CD14-positive monocyte (primary cell): ENCODE measurements around the gene CSRP3. TPM values are rescaled to one million over a fixed set of nuclear protein-coding genes. Genes with fewer than 3 reads are reported as not detected.

Experiments
- DNase-seq, 3 donors: peaks; one replicate each; pipeline ENCODE4 v3.0.0-alpha.2; 2011 to 2022
- H2AFZ ChIP-seq: 2 replicates; pipeline ENCODE4 v1.6.0; 2012; ENCODE audit warnings: mild to moderate bottlenecking, low read depth, low read length, inconsistent platforms; ENCODE audit not compliant: insufficient read depth, poor library complexity, severe bottlenecking
- H3K27ac ChIP-seq, 2 donors: 1 replicate in 1 of 2; 2 replicates in 1 of 2; pipeline ENCODE4 v1.5.1; 2012 to 2013; ENCODE audit warnings: low read length in 2 of 2, control low read depth in 1 of 2, inconsistent platforms in 1 of 2, low read depth in 1 of 2, mild to moderate bottlenecking in 1 of 2
- H3K27me3 ChIP-seq, 2 donors: one replicate each; pipeline versions ENCODE4 v1.6.0 to v1.6.1; 2011 to 2013; ENCODE audit warnings: low read length in 2 of 2; ENCODE audit not compliant: control insufficient read depth in 2 of 2, insufficient read depth in 2 of 2
- H3K36me3 ChIP-seq, 2 donors: replicated peaks in 1 of 2; 1 replicate in 1 of 2; 2 replicates in 1 of 2; pipeline versions ENCODE4 v1.5.1 to v1.6.1; 2012 to 2013; ENCODE audit warnings: low read length in 2 of 2, control low read depth in 1 of 2, inconsistent platforms in 1 of 2, mild to moderate bottlenecking in 1 of 2; ENCODE audit not compliant: insufficient read depth in 2 of 2, control insufficient read depth in 1 of 2
- H3K4me1 ChIP-seq, 2 donors: 1 replicate in 1 of 2; 2 replicates in 1 of 2; pipeline versions ENCODE4 v1.5.1 to v1.6.1; 2012 to 2013; ENCODE audit warnings: low read length in 2 of 2, control low read depth in 1 of 2, inconsistent platforms in 1 of 2, mild to moderate bottlenecking in 1 of 2, moderate library complexity in 1 of 2; ENCODE audit not compliant: insufficient read depth in 2 of 2, control insufficient read depth in 1 of 2
- H3K4me2 ChIP-seq: replicated peaks from 2 replicates; pipeline ENCODE3; 2012; ENCODE audit warnings: low read length, moderate library complexity, mild to moderate bottlenecking; ENCODE audit not compliant: poor library complexity, severe bottlenecking; ENCODE audit errors: extremely low read depth
- H3K4me3 ChIP-seq, 3 experiments: fragments of 200-600 bp in 1 of 3; sonication (generic) in 1 of 3; replicated peaks in 1 of 3; 1 replicate in 2 of 3; 2 replicates in 1 of 3; pipeline ENCODE4 v1.5.1; 2011 to 2013; ENCODE audit warnings: low read length in 3 of 3, mild to moderate bottlenecking in 3 of 3, control low read depth in 2 of 3, low read depth in 2 of 3, inconsistent platforms in 1 of 3, moderate library complexity in 1 of 3
- H3K79me2 ChIP-seq: 2 replicates; pipeline ENCODE4 v1.6.0; 2012; ENCODE audit warnings: mild to moderate bottlenecking, control low read depth, inconsistent platforms, low read length, moderate library complexity; ENCODE audit not compliant: insufficient read depth
- H3K9ac ChIP-seq: 2 replicates; pipeline ENCODE4 v1.6.0; 2017; ENCODE audit warnings: low read length, mild to moderate bottlenecking; ENCODE audit not compliant: insufficient read depth, poor library complexity, severe bottlenecking
- H3K9me3 ChIP-seq, 2 donors: replicated peaks in 1 of 2; 1 replicate in 1 of 2; 2 replicates in 1 of 2; pipeline versions ENCODE4 v1.5.1 to v1.6.1; 2012 to 2013; ENCODE audit warnings: low read length in 2 of 2, control low read depth in 1 of 2; ENCODE audit not compliant: control insufficient read depth in 1 of 2, insufficient read depth in 1 of 2
- H4K20me1 ChIP-seq: 2 replicates; pipeline ENCODE4 v1.6.0; 2012; ENCODE audit warnings: mild to moderate bottlenecking, low read length, control low read depth, moderate library complexity; ENCODE audit not compliant: insufficient read depth
- H3K27ac Mint-ChIP-seq, 7 donors: one replicate each; pipeline ENCODE4 v1.8.0; 2020; ENCODE audit warnings: mild to moderate bottlenecking in 7 of 7, mixed read lengths in 7 of 7, moderate library complexity in 6 of 7, inconsistent platforms in 2 of 7
- H3K27me3 Mint-ChIP-seq, 3 donors: one replicate each; pipeline ENCODE4 v1.8.0; 2021 to 2022; ENCODE audit warnings: low read depth in 3 of 3, mild to moderate bottlenecking in 3 of 3, mixed read lengths in 3 of 3, moderate library complexity in 3 of 3, inconsistent platforms in 1 of 3
- H3K36me3 Mint-ChIP-seq, 2 donors: one replicate each; pipeline ENCODE4 v1.8.0; 2020; ENCODE audit warnings: mixed read lengths in 2 of 2, inconsistent platforms in 1 of 2, mild to moderate bottlenecking in 1 of 2
- H3K4me1 Mint-ChIP-seq: one replicate; pipeline ENCODE4 v1.8.0; 2020; ENCODE audit warnings: mild to moderate bottlenecking, mixed read lengths
- H3K4me3 Mint-ChIP-seq, 2 donors: one replicate each; pipeline ENCODE4 v1.8.0; 2020; ENCODE audit warnings: mild to moderate bottlenecking in 2 of 2, mixed read lengths in 2 of 2, moderate library complexity in 1 of 2
- H3K9me3 Mint-ChIP-seq, 7 donors: one replicate each; pipeline ENCODE4 v1.8.0; 2020 to 2022; ENCODE audit warnings: mixed read lengths in 7 of 7, mild to moderate bottlenecking in 6 of 7, moderate library complexity in 6 of 7, inconsistent platforms in 2 of 7
- WGBS: methylation state at CpG from one replicate; pipeline ENCODE4 v1.1.5; 2013; ENCODE audit warnings: missing lambda C conversion rate; ENCODE audit not compliant: insufficient coverage; 5-methylcytosine and 5-hydroxymethylcytosine counted together
- intact Hi-C, 2 donors: fragments of 100-400 bp; cut with micrococcal nuclease; formaldehyde crosslinking; loops; one replicate each; pipeline versions ENCODE4 v1.15.0 to v1.15.1; 2023
- polyA plus RNA-seq, 3 donors: library from polyadenylated mRNA; depleted of rRNA in 1 of 3; unstranded in 2 of 3; stranded (reverse) in 1 of 3; fragments of 300-500 nt in 2 of 3; fragments of >200 nt in 1 of 3; fragmentation: Illumina TruSeq in 2 of 3; gene quantifications; 1 replicate in 2 of 3; 2 replicates in 1 of 3; pipeline ENCODE4 v1.2.3, GENCODE V29; 2012 to 2021
- TF ChIP-seq, protein P1 (sequence below): fragments of 200-600 bp; IDR thresholded peaks from one replicate; pipeline ENCODE4 v1.8.0; 2022; ENCODE audit warnings: antibody characterized with exemption, mild to moderate bottlenecking

Gene CSRP3
- polyA plus RNA-seq, 3 donors = not detected

DNA sequence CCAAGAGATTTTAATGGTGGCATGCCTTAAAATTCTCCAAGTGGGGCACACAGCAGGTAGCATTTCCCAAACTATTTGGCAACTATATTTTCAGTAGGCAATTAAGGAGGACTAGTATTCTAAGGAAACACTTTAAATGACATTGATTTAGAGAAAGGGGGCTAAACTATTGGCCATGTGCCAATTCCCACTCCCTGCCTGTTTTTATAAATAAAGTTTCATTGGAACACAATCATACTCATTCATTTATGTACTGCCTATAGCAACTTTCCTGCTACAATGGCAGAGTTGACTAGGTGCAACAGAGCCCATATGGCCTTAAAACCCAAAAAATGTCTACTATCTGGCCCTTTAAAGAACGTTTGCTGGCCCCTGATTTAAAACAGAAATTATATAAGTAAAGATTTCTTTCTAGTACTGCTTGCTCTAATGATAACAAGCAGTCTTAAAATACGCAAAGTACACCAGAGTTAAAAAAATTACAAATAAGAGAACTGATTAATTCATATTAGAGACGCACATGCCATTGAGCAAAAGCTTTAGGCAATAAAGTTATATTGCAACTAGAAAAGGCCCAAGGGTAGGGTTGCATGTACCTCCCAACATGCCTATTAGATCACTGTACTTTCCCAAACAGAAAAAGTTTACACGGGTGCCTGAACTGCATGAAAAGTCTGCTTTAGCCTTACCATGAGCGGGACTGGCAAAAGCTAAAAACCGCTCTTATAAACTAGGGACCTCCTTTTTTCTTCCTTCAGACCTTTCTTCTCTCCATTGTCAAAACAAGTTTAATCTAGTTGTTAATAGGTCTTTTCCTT is 24.8 kb upstream of the CSRP3 start:
- TF ChIP-seq, protein P1, sequence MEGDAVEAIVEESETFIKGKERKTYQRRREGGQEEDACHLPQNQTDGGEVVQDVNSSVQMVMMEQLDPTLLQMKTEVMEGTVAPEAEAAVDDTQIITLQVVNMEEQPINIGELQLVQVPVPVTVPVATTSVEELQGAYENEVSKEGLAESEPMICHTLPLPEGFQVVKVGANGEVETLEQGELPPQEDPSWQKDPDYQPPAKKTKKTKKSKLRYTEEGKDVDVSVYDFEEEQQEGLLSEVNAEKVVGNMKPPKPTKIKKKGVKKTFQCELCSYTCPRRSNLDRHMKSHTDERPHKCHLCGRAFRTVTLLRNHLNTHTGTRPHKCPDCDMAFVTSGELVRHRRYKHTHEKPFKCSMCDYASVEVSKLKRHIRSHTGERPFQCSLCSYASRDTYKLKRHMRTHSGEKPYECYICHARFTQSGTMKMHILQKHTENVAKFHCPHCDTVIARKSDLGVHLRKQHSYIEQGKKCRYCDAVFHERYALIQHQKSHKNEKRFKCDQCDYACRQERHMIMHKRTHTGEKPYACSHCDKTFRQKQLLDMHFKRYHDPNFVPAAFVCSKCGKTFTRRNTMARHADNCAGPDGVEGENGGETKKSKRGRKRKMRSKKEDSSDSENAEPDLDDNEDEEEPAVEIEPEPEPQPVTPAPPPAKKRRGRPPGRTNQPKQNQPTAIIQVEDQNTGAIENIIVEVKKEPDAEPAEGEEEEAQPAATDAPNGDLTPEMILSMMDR = no peak
- no peak overlapping the region for H3K9ac ChIP-seq
- no peak overlapping the region for H3K27ac ChIP-seq
- H3K4me1 Mint-ChIP-seq = no peaks in the 10 kb centered on the region
- no CpG with 5 or more reads among the region's 6 CpGs for WGBS
- peaks cover 57 to 85% of the 10 kb centered on the region in 2 donors for H3K36me3 ChIP-seq
- peaks cover 51 to 77% of the 10 kb centered on the region in 2 donors for H3K36me3 Mint-ChIP-seq
- H3K4me3 Mint-ChIP-seq = no peak overlapping the region
- no peaks in the 10 kb centered on the region for H3K4me1 ChIP-seq
- no peak overlapping the region for H3K4me2 ChIP-seq
- no peak for DNase-seq
- H4K20me1 ChIP-seq = no peaks in the 10 kb centered on the region
- intact Hi-C loops = no loop called here
- no peaks in the 10 kb centered on the region for H3K9me3 ChIP-seq
- H3K9me3 Mint-ChIP-seq = peaks cover 0 to 5% (median 1%) of the 10 kb centered on the region in 7 donors
- no peaks in the 10 kb centered on the region for H3K27me3 ChIP-seq
- H3K27ac Mint-ChIP-seq = no peak overlapping the region
- H3K79me2 ChIP-seq = no peaks in the 10 kb centered on the region
- H2AFZ ChIP-seq = no peak overlapping the region
- H3K27me3 Mint-ChIP-seq = no peaks in the 10 kb centered on the region
- no peak overlapping the region for H3K4me3 ChIP-seq

DNA sequence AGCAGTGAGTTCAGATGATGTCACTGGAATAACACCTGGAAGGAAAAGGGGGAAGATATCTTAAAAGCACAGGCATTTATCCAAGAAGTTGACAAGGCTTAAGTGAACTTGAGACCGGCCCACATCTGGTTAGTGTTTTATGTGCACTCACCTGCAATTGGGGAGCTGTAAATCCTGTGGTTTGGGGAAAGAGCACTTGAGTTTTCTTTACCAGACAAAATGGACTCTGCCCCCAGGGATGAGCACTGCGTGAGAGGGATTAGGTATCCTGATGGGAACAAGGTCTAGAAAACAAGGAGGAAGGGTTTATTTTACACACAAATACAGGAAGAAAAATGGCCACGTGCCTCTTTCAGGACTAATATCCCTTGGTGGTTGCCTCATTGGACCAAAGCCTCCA is 23.8 kb upstream of the CSRP3 start:
- no peak overlapping the region for H3K27ac ChIP-seq
- no peak overlapping the region for H3K9ac ChIP-seq
- H3K4me2 ChIP-seq = no peak overlapping the region
- peaks cover 47 to 75% of the 10 kb centered on the region in 2 donors for H3K36me3 ChIP-seq
- no peak for DNase-seq
- H3K27me3 ChIP-seq = no peaks in the 10 kb centered on the region
- peak overlapping the region in 1 of 7 donors; percentile 49 for H3K27ac Mint-ChIP-seq
- H4K20me1 ChIP-seq = no peaks in the 10 kb centered on the region
- intact Hi-C loops = no loop called here
- TF ChIP-seq, protein P1 = no peak
- peaks cover 46 to 67% of the 10 kb centered on the region in 2 donors for H3K36me3 Mint-ChIP-seq
- H3K27me3 Mint-ChIP-seq = no peaks in the 10 kb centered on the region
- H3K4me3 ChIP-seq = no peak overlapping the region
- H3K4me3 Mint-ChIP-seq = no peak overlapping the region
- H3K9me3 Mint-ChIP-seq = peaks cover 0 to 5% (median 1%) of the 10 kb centered on the region in 7 donors
- no peaks in the 10 kb centered on the region for H3K9me3 ChIP-seq
- no peaks in the 10 kb centered on the region for H3K4me1 Mint-ChIP-seq
- H3K79me2 ChIP-seq = no peaks in the 10 kb centered on the region
- H2AFZ ChIP-seq = no peak overlapping the region
- WGBS = 100% methylated on average over 2 of the region's 3 CpGs
- H3K4me1 ChIP-seq = no peaks in the 10 kb centered on the region
